Measurements from ENCODE around the gene PRELID3B. TPM values are rescaled to one million over a fixed set of nuclear protein-coding genes. Genes with fewer than 3 reads are reported as not detected.

The PRELID3B gene
- total RNA-seq, 1 experiment from 2014 or later: 181 TPM

- intact Hi-C loops (cut with micrococcal nuclease): no loop called here
- ATAC-seq: no peak
- H3K4me2 ChIP-seq (ENCODE audit: low read length): no peak overlapping the region
- H3K9me2 ChIP-seq (replicated peaks; ENCODE audit: low read length): no peaks in the 10 kb centered on the region
- no peak overlapping the region for H3K4me3 ChIP-seq (ENCODE audit: low read length)
- POLR2A ChIA-PET (ENCODE audit: unreplicated experiment): no interaction called here
- no peaks in the 10 kb centered on the region for H3K79me2 ChIP-seq (ENCODE audit: low read length)
- CTCF ChIA-PET: no interaction called here
- no peak overlapping the region for H3K9ac ChIP-seq (ENCODE audit: low read length)
- H3K4me1 ChIP-seq (ENCODE audit: insufficient read depth, low read length): peaks cover 22% of the 10 kb centered on the region
- no peaks in the 10 kb centered on the region for H3K9me3 ChIP-seq (ENCODE audit: low read length)
- no peaks in the 10 kb centered on the region for H3F3A ChIP-seq (ENCODE audit: low read length, unreplicated experiment)
- TF ChIP-seq EZH2phosphoT487 (IDR thresholded peaks at IDR 0.05; ENCODE audit: borderline replicate concordance, low read length) (no peak), EZH2 (IDR thresholded peaks at IDR 0.05; ENCODE audit: low read length, unreplicated experiment) (no peak), CTCF (conservative IDR thresholded peaks at IDR 0.05; ENCODE audit: low read depth, low read length) (no peak)
- no peaks in the 10 kb centered on the region for H3K36me3 ChIP-seq (ENCODE audit: low read depth, low read length)
- no TSS peak for BruUV-seq (replicated peaks)
- H2AFZ ChIP-seq (ENCODE audit: low read length): no peak overlapping the region
- no peaks in the 10 kb centered on the region for H4K20me1 ChIP-seq (ENCODE audit: low read length)
- peaks cover 24% of the 10 kb centered on the region; the same call in 1 of the 2 replicates for H3K27me3 ChIP-seq (ENCODE audit: low read length)
- DNase-seq: no peak
- H3K27ac ChIP-seq (ENCODE audit: low read length): no peak overlapping the region
Measured at GRCh38 chr20:59077705-59078104, 35.1 kb upstream of the PRELID3B start.

- Histone ChIP-seq H3K9me3 (ENCODE audit: low read length) (no peaks in the 10 kb centered on the region), H3K4me3 (ENCODE audit: low read length) (no peak overlapping the region), H3K27ac (ENCODE audit: low read length) (no peak overlapping the region), H3F3A (ENCODE audit: low read length, unreplicated experiment) (no peaks in the 10 kb centered on the region), H2AFZ (ENCODE audit: low read length) (no peak overlapping the region), H3K4me1 (ENCODE audit: insufficient read depth, low read length) (peaks cover 16% of the 10 kb centered on the region), H3K9me2 (replicated peaks; ENCODE audit: low read length) (no peaks in the 10 kb centered on the region), H4K20me1 (ENCODE audit: low read length) (no peaks in the 10 kb centered on the region), H3K27me3 (ENCODE audit: low read length) (peaks cover 30% of the 10 kb centered on the region; the same call in 1 of the 2 replicates), H3K79me2 (ENCODE audit: low read length) (no peaks in the 10 kb centered on the region), H3K9ac (ENCODE audit: low read length) (no peak overlapping the region), H3K36me3 (ENCODE audit: low read depth, low read length) (no peaks in the 10 kb centered on the region), H3K4me2 (ENCODE audit: low read length) (no peak overlapping the region)
- ATAC-seq: no peak
- BruUV-seq (replicated peaks): no TSS peak
- CTCF ChIA-PET: no interaction called here
- intact Hi-C loops (cut with micrococcal nuclease): no loop called here
- POLR2A ChIA-PET (ENCODE audit: unreplicated experiment): no interaction called here
- TF ChIP-seq EZH2 (IDR thresholded peaks at IDR 0.05; ENCODE audit: low read length, unreplicated experiment) (no peak), EZH2phosphoT487 (IDR thresholded peaks at IDR 0.05; ENCODE audit: borderline replicate concordance, low read length) (no peak), CTCF (conservative IDR thresholded peaks at IDR 0.05; ENCODE audit: low read depth, low read length) (no peak)
- no peak for DNase-seq
Measured at GRCh38 chr20:59075934-59076508, 33.4 kb upstream of the PRELID3B start.

- H3K4me2 ChIP-seq (ENCODE audit: low read length): peak overlapping the region; percentile 29
- ATAC-seq: peak; percentile 78
- peak; percentile 79 for DNase-seq
- no peaks in the 10 kb centered on the region for H3K9me3 ChIP-seq (ENCODE audit: low read length)
- POLR2A ChIA-PET (ENCODE audit: unreplicated experiment): no interaction called here
- CTCF ChIA-PET: no interaction called here
- H2AFZ ChIP-seq (ENCODE audit: low read length): no peak overlapping the region
- intact Hi-C loops (cut with micrococcal nuclease): no loop called here
- H3K27me3 ChIP-seq (ENCODE audit: low read length): peaks cover 37% of the 10 kb centered on the region; the same call in 1 of the 2 replicates
- H3K79me2 ChIP-seq (ENCODE audit: low read length): no peaks in the 10 kb centered on the region
- BruUV-seq (replicated peaks): no TSS peak
- H3K4me3 ChIP-seq (ENCODE audit: low read length): no peak overlapping the region
- no peaks in the 10 kb centered on the region for H3K9me2 ChIP-seq (replicated peaks; ENCODE audit: low read length)
- H3F3A ChIP-seq (ENCODE audit: low read length, unreplicated experiment): no peaks in the 10 kb centered on the region
- no peak overlapping the region for H3K9ac ChIP-seq (ENCODE audit: low read length)
- no peaks in the 10 kb centered on the region for H3K36me3 ChIP-seq (ENCODE audit: low read depth, low read length)
- TF ChIP-seq CTCF (conservative IDR thresholded peaks at IDR 0.05; ENCODE audit: low read depth, low read length): no peak
- TF ChIP-seq EZH2 (IDR thresholded peaks at IDR 0.05; ENCODE audit: low read length, unreplicated experiment): no peak
- TF ChIP-seq EZH2phosphoT487 (IDR thresholded peaks at IDR 0.05; ENCODE audit: borderline replicate concordance, low read length): no peak
- no peaks in the 10 kb centered on the region for H4K20me1 ChIP-seq (ENCODE audit: low read length)
- peaks cover 16% of the 10 kb centered on the region for H3K4me1 ChIP-seq (ENCODE audit: insufficient read depth, low read length)
- H3K27ac ChIP-seq (ENCODE audit: low read length): no peak overlapping the region
Measured at GRCh38 chr20:59074456-59074855, 31.9 kb upstream of the PRELID3B start.
